B cell (primary cell): Measurements from ENCODE around the gene LIMS2. TPM values are rescaled to one million over a fixed set of nuclear protein-coding genes. Genes with fewer than 3 reads are reported as not detected.

Experiments used
- ATAC-seq: fragments of 200-7000 bp; cut with Tn5 transposase; one replicate; pipeline ENCODE4 v1.10.0; 2021; ENCODE audit warnings: low read depth, mild to moderate bottlenecking, moderate number of reproducible peaks, moderate library complexity
- CTCF ChIA-PET: fragments of 350-600 bp; sonication (Branson Sonifier 250); formaldehyde crosslinking; loops from one replicate; lab custom pipeline; 2021; ENCODE audit warnings: antibody characterized with exemption, inconsistent platforms; lab: Charles Lee
- POLR2A ChIA-PET: fragments of 350-600 bp; sonication (Branson Sonifier 250); formaldehyde crosslinking; loops from one replicate; lab custom pipeline; 2021; ENCODE audit warnings: antibody characterized with exemption; lab: Charles Lee
- DNase-seq: peaks from one replicate; pipeline ENCODE4 v3.0.0; 2013
- H2AFZ ChIP-seq: 2 replicates; pipeline ENCODE4 v1.6.1; 2012; ENCODE audit warnings: mild to moderate bottlenecking, low read depth, low read length; ENCODE audit not compliant: insufficient read depth, poor library complexity, severe bottlenecking
- H3K27ac ChIP-seq, 2 donors: 1 replicate in 1 of 2; 2 replicates in 1 of 2; pipeline ENCODE4 v1.5.1; 2012 to 2013; ENCODE audit warnings: low read length in 2 of 2, mild to moderate bottlenecking in 2 of 2, moderate library complexity in 1 of 2
- H3K27me3 ChIP-seq, 4 experiments: fragments of 200-600 bp in 1 of 4; sonication (generic) in 1 of 4; replicated peaks in 1 of 4; 1 replicate in 2 of 4; 2 replicates in 2 of 4; pipeline versions ENCODE4 v1.6.1 to v1.7.0; 2013 to 2016; ENCODE audit warnings: low read length in 3 of 4, mild to moderate bottlenecking in 2 of 4, mixed read lengths in 1 of 4, moderate library complexity in 1 of 4; ENCODE audit not compliant: insufficient read depth in 4 of 4, control insufficient read depth in 3 of 4; ENCODE audit errors: control extremely low read depth in 1 of 4
- H3K36me3 ChIP-seq, 2 experiments: replicated peaks in 1 of 2; 1 replicate in 1 of 2; 2 replicates in 1 of 2; pipeline versions ENCODE4 v1.6.1 to v1.7.1; 2013; ENCODE audit warnings: low read length in 1 of 2; ENCODE audit not compliant: insufficient read depth in 2 of 2, control insufficient read depth in 1 of 2; ENCODE audit errors: control extremely low read depth in 1 of 2, extremely low read depth in 1 of 2
- H3K4me1 ChIP-seq, 2 donors: fragments of 200-600 bp in 1 of 2; sonication (generic) in 1 of 2; 1 replicate in 1 of 2; 2 replicates in 1 of 2; pipeline versions ENCODE4 v1.5.1 to v1.6.1; 2013 to 2017; ENCODE audit warnings: low read length in 2 of 2; ENCODE audit not compliant: control insufficient read depth in 2 of 2, insufficient read depth in 2 of 2
- H3K4me2 ChIP-seq: replicated peaks from 2 replicates; pipeline ENCODE3; 2012; ENCODE audit warnings: mild to moderate bottlenecking, low read depth, low read length; ENCODE audit not compliant: poor library complexity, severe bottlenecking
- H3K4me3 ChIP-seq, 5 experiments: fragments of 200-600 bp in 1 of 5; sonication (generic) in 1 of 5; 1 replicate in 3 of 5; 2 replicates in 2 of 5; pipeline versions ENCODE4 v1.5.1 to v1.7.0; 2011 to 2016; ENCODE audit warnings: low read length in 4 of 5, mild to moderate bottlenecking in 4 of 5, low read depth in 2 of 5, control low read depth in 1 of 5, moderate library complexity in 1 of 5; ENCODE audit not compliant: insufficient read depth in 1 of 5; ENCODE audit errors: control extremely low read depth in 1 of 5, extremely low read depth in 1 of 5
- H3K79me2 ChIP-seq: fragments of 200-600 bp; sonication (generic); one replicate; pipeline ENCODE4 v1.6.0; 2016; ENCODE audit warnings: low read length; ENCODE audit not compliant: control insufficient read depth, insufficient read depth
- H3K9ac ChIP-seq: fragments of 200-600 bp; sonication (generic); 2 replicates; pipeline ENCODE4 v1.6.1; 2017; ENCODE audit warnings: mild to moderate bottlenecking, low read length, moderate library complexity
- H3K9me3 ChIP-seq, 3 donors: one replicate each; pipeline versions ENCODE4 v1.6.1 to v1.7.1; 2013; ENCODE audit warnings: low read length in 2 of 3; ENCODE audit not compliant: control insufficient read depth in 2 of 3, insufficient read depth in 1 of 3; ENCODE audit errors: control extremely low read depth in 1 of 3
- H4K20me1 ChIP-seq: 2 replicates; pipeline ENCODE4 v1.6.0; 2012; ENCODE audit warnings: mild to moderate bottlenecking, low read length; ENCODE audit not compliant: insufficient read depth, control insufficient read depth, poor library complexity, severe bottlenecking
- H3K27ac Mint-ChIP-seq: one replicate; pipeline ENCODE4 v1.8.0; 2021; ENCODE audit warnings: mixed read lengths
- H3K27me3 Mint-ChIP-seq: one replicate; pipeline ENCODE4 v1.8.0; 2021; ENCODE audit warnings: mixed read lengths
- H3K4me1 Mint-ChIP-seq: one replicate; pipeline ENCODE4 v1.8.0; 2021; ENCODE audit warnings: mixed read lengths
- H3K4me3 Mint-ChIP-seq: one replicate; pipeline ENCODE4 v1.8.0; 2021; ENCODE audit warnings: mixed read lengths
- H3K9me3 Mint-ChIP-seq: one replicate; pipeline ENCODE4 v1.8.0; 2022; ENCODE audit warnings: mixed read lengths; ENCODE audit not compliant: insufficient read depth
- CTCF ChIP-seq: fragments of 200-600 bp; IDR thresholded peaks from one replicate; pipeline ENCODE4 v1.8.0; 2022; ENCODE audit warnings: antibody characterized with exemption, mild to moderate bottlenecking
- EZH2 ChIP-seq: IDR thresholded peaks from 2 replicates; pipeline ENCODE4 v1.6.1; 2012; ENCODE audit warnings: borderline replicate concordance, low read depth, mild to moderate bottlenecking, moderate library complexity, low read length; ENCODE audit not compliant: insufficient read depth, poor library complexity, severe bottlenecking
- WGBS: methylation state at CpG from one replicate; pipeline ENCODE4 v1.1.5; 2013; ENCODE audit warnings: missing lambda C conversion rate; ENCODE audit not compliant: insufficient coverage; 5-methylcytosine and 5-hydroxymethylcytosine counted together
- intact Hi-C: fragments of 100-400 bp; cut with micrococcal nuclease; formaldehyde crosslinking; loops from one replicate; pipeline ENCODE4 v1.10.0; 2022
- polyA plus RNA-seq: library from polyadenylated mRNA; depleted of rRNA; stranded (reverse); fragments of >200 nt; gene quantifications from 2 replicates; pipeline ENCODE4 v1.2.3, GENCODE V29; 2012
- total RNA-seq, 2 donors: library from RNA; stranded (reverse); fragments of 120-200 nt in 1 of 2; gene quantifications; 1 replicate in 1 of 2; 2 replicates in 1 of 2; pipeline versions ENCODE4 v1.2.3 to v1.2.4, GENCODE V29; 2013 to 2022

Gene LIMS2
- total and polyA plus RNA-seq, 2 donors (not counting 1 experiment from before 2014, with no cell fraction given) = 6.7 to 32.2 TPM

GRCh38 chr2:127706215-127706990, 31.1 kb upstream of the LIMS2 start:
- Histone ChIP-seq H3K79me2 (peaks cover 43% of the 10 kb centered on the region), H3K27me3 (no peaks in the 10 kb centered on the region), H3K4me1 (peaks cover 19 to 22% of the 10 kb centered on the region in 2 donors), H2AFZ (no peak overlapping the region), H3K9me3 (no peaks in the 10 kb centered on the region), H3K4me3 (no peak overlapping the region), H4K20me1 (peaks cover 37% of the 10 kb centered on the region), H3K27ac (no peak overlapping the region), H3K36me3 (peaks cover 0 to 61% of the 10 kb centered on the region in 2 experiments), H3K4me2 (no peak overlapping the region), H3K9ac (no peak overlapping the region)
- ChIA-PET CTCF (interaction anchor here (1.0 to 2.1 kb wide), 2 partner anchors 9 to 115 kb away, joined by 3 to 10 read pairs; no protein-coding TSS in a partner anchor), POLR2A (no interaction called here)
- Mint-ChIP-seq H3K27me3 (no peaks in the 10 kb centered on the region), H3K27ac (no peak overlapping the region), H3K9me3 (no peaks in the 10 kb centered on the region), H3K4me1 (peaks cover 25% of the 10 kb centered on the region), H3K4me3 (no peak overlapping the region)
- 97% methylated on average over 14 of the region's 14 CpGs for WGBS
- ATAC-seq (no peak), DNase-seq (no peak)
- intact Hi-C loops = loop anchor here (10.0 kb wide), 1 partner anchor 622 kb away; no protein-coding TSS in a partner anchor
- no peak for TF ChIP-seq EZH2
- no peak for TF ChIP-seq CTCF

GRCh38 chr2:127705391-127706065, 30.2 kb upstream of the LIMS2 start:
- no peaks in the 10 kb centered on the region for H3K9me3 Mint-ChIP-seq
- TF ChIP-seq CTCF = no peak
- TF ChIP-seq EZH2 = no peak
- Histone ChIP-seq H3K4me3 (no peak overlapping the region), H3K9ac (no peak overlapping the region), H3K27ac (no peak overlapping the region), H2AFZ (no peak overlapping the region), H3K9me3 (no peaks in the 10 kb centered on the region), H3K79me2 (peaks cover 45% of the 10 kb centered on the region), H4K20me1 (peaks cover 37% of the 10 kb centered on the region), H3K4me2 (no peak overlapping the region), H3K27me3 (no peaks in the 10 kb centered on the region), H3K36me3 (peaks cover 0 to 61% of the 10 kb centered on the region in 2 experiments), H3K4me1 (peaks cover 25 to 26% of the 10 kb centered on the region in 2 donors)
- H3K4me1 Mint-ChIP-seq = peaks cover 30% of the 10 kb centered on the region
- intact Hi-C loops = loop anchor here (10.0 kb wide), 1 partner anchor 621 kb away; no protein-coding TSS in a partner anchor
- WGBS = 91% methylated on average over 4 of the region's 5 CpGs
- no peaks in the 10 kb centered on the region for H3K27me3 Mint-ChIP-seq
- POLR2A ChIA-PET = no interaction called here
- H3K27ac Mint-ChIP-seq = no peak overlapping the region
- CTCF ChIA-PET = interaction anchor here (1.0 to 2.1 kb wide), 4 partner anchors 8 to 114 kb away, joined by 3 to 16 read pairs (median 6); no protein-coding TSS in a partner anchor
- DNase-seq (no peak), ATAC-seq (no peak)
- H3K4me3 Mint-ChIP-seq = no peak overlapping the region
